ENCODE data around the gene CRHR2.

Gene CRHR2

DNA sequence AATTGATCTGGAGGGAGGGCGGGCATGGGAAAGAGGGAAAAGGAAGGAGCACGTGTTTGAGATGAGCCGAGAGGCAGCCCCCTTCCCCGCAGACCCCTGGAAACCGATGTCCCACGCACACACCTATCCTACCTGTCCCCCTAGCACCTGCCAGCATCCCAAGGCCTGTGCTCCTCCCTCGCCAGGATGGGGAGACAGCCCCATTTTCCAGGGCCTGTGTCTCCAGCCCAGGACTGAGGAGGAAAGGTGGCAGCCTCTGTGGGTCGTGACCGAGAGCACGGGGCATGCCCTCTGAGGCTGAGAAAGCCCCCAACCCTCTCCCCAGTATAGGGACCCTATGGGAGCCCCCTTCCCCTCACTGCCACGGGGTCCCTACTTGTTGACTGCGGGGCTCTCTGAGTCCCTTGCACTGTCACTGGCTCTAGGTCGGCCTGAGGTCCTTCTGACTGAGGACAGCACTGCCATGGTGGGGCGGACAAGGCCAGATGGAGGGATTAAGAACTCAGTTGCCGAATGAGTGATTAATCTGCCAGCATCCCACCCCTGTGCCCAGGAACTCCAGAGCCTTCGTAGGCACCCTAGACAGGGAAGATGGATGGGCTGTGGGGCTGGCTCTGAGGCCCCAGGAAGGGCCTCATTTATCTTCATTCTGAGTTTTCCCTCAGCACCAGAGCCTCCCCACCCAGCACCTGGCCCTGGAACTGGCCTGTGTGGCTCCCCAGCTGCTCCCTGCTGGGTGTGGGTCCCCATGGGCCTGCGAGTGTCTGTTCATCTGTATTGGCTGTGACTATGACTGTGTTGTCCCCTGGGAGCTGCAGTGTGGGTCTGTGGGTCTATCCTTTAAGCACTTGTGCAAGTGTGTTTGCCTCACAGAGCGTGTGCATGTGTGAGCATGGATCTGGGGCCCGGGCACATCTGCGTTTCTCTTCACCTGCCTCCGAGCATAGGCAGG, 26.0 kb downstream of the CRHR2 start:
- no peak overlapping the region for H3K4me3 ChIP-seq (ENCODE audit: low read depth, low read length)
- DNase-seq (ENCODE audit: low read depth): no peak
- no peak for TF ChIP-seq CTCF (IDR thresholded peaks at IDR 0.05; ENCODE audit: low read depth, low read length, missing control alignments)

- no peak overlapping the region for H3K4me3 ChIP-seq (ENCODE audit: low read depth, low read length)
- no peak for DNase-seq (ENCODE audit: low read depth)
- no peak for TF ChIP-seq CTCF (IDR thresholded peaks at IDR 0.05; ENCODE audit: low read depth, low read length, missing control alignments)
Observed at GRCh38 chr7:30655096-30655970, 26.9 kb downstream of the CRHR2 start.

GRCh38 chr7:30654296-30655090, 27.8 kb downstream of the CRHR2 start:
- H3K4me3 ChIP-seq (ENCODE audit: low read depth, low read length): no peak overlapping the region
- no peak for DNase-seq (ENCODE audit: low read depth)
- TF ChIP-seq CTCF (IDR thresholded peaks at IDR 0.05; ENCODE audit: low read depth, low read length, missing control alignments): no peak

DNA sequence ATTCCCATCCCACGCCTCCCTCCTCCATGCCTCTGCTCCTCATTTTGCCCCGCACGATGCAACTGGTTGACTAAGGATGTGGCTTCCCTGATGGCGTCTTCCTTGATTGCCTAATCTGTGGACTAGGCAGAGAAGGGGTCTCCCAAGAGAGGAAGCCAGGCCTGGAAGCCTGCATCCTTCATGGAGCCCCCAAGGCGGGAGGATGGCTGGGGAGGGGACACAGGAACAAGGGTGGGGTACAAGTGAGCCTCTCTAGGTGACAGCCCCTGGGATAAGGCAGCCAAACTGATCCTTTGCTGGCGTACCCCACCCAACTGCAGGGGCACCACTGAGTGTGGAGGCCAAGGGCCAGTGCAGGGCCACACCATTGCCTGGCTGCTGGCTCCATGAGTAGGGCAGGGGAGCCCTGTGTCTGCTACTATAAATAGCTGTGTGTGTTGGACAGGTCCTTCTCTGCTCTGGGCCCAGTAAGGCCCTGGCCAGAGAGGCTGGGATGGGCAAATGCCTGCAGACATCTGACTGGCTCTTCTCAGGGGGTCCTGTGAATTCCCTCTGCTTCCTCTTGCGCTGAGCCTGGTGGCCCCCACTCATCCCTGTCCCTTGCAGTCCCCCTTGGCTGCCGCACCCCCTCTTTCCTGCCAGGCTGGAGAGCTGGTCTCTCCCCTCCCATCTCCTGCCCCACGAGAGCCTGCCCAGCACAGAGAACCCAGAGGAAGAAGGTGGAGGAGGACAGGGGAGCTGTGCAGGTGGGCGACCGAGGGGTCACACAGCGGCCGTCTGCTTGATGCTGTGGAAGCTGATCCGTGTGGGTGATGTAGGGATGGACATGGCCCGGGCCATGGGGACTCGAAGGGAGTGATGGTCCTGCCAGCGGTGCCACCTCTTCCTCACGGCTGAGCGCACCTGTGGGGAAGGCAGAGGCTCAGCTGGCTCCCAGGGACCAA, 29.3 kb downstream of the CRHR2 start:
- TF ChIP-seq CTCF (IDR thresholded peaks at IDR 0.05; ENCODE audit: low read depth, low read length, missing control alignments): no peak
- DNase-seq (ENCODE audit: low read depth): no peak
- H3K4me3 ChIP-seq (ENCODE audit: low read depth, low read length): no peak overlapping the region

GRCh38 chr7:30652132-30652531, 30.1 kb downstream of the CRHR2 start:
- no peak overlapping the region for H3K4me3 ChIP-seq (ENCODE audit: low read depth, low read length)
- DNase-seq (ENCODE audit: low read depth): no peak
- no peak for TF ChIP-seq CTCF (IDR thresholded peaks at IDR 0.05; ENCODE audit: low read depth, low read length, missing control alignments)
